GM23248 (cell line): ENCODE data around the gene SLC6A11. TPM values are rescaled to one million over a fixed set of nuclear protein-coding genes. Genes with fewer than 3 reads are reported as not detected.

Experiments used
- DNase-seq: peaks from one replicate; pipeline ENCODE4 v3.0.0-alpha.2; 2015
- H2AFZ ChIP-seq: fragments of 200-600 bp; sonication (generic); 2 replicates; pipeline ENCODE4 v1.6.1; 2016; ENCODE audit warnings: antibody characterized with exemption
- H3F3A ChIP-seq: fragments of 200-600 bp; sonication (generic); 2 replicates; pipeline ENCODE4 v1.6.1; 2016; ENCODE audit warnings: mild to moderate bottlenecking, antibody characterized with exemption, mixed run types; ENCODE audit not compliant: insufficient read depth
- H3K27ac ChIP-seq: fragments of 200-600 bp; sonication (generic); 2 replicates; pipeline ENCODE4 v1.5.1; 2016; ENCODE audit warnings: mild to moderate bottlenecking
- H3K27me3 ChIP-seq: fragments of 200-600 bp; sonication (generic); replicated peaks from 2 replicates; pipeline ENCODE4 v1.6.1; 2016; ENCODE audit warnings: mild to moderate bottlenecking; ENCODE audit not compliant: insufficient read depth
- H3K36me3 ChIP-seq: fragments of 200-600 bp; sonication (generic); 2 replicates; pipeline ENCODE4 v1.6.1; 2016; ENCODE audit warnings: low read depth, mild to moderate bottlenecking
- H3K4me1 ChIP-seq: fragments of 200-600 bp; sonication (generic); 2 replicates; pipeline ENCODE4 v1.6.1; 2016; ENCODE audit warnings: mild to moderate bottlenecking; ENCODE audit not compliant: insufficient read depth
- H3K4me2 ChIP-seq: fragments of 200-600 bp; sonication (generic); one replicate; pipeline ENCODE4 v1.6.1; 2016; ENCODE audit warnings: mild to moderate bottlenecking; ENCODE audit not compliant: unreplicated experiment
- H3K4me3 ChIP-seq: fragments of 200-600 bp; sonication (generic); 2 replicates; pipeline ENCODE4 v1.5.1; 2016; ENCODE audit warnings: mild to moderate bottlenecking
- H3K79me2 ChIP-seq: fragments of 200-600 bp; sonication (generic); 2 replicates; pipeline ENCODE4 v1.6.1; 2016; ENCODE audit warnings: mild to moderate bottlenecking; ENCODE audit not compliant: insufficient read depth
- H3K9ac ChIP-seq: fragments of 200-600 bp; sonication (generic); 2 replicates; pipeline ENCODE4 v1.6.1; 2016; ENCODE audit warnings: mild to moderate bottlenecking
- H3K9me2 ChIP-seq: fragments of 200-600 bp; sonication (generic); 2 replicates; pipeline ENCODE4 v1.6.1; 2016; ENCODE audit warnings: mixed run types, mild to moderate bottlenecking, moderate library complexity; ENCODE audit not compliant: insufficient read depth
- H3K9me3 ChIP-seq: fragments of 200-600 bp; sonication (generic); one replicate; pipeline ENCODE4 v1.6.1; 2017; ENCODE audit warnings: low read depth
- H4K20me1 ChIP-seq: fragments of 200-600 bp; sonication (generic); 2 replicates; pipeline ENCODE4 v1.6.0; 2016; ENCODE audit not compliant: insufficient read depth
- EZH2 ChIP-seq: fragments of 200-600 bp; sonication (generic); IDR thresholded peaks from 2 replicates; pipeline ENCODE4 v1.6.1; 2018; ENCODE audit warnings: antibody characterized with exemption, mild to moderate bottlenecking; ENCODE audit not compliant: insufficient read depth, poor library complexity, severe bottlenecking
- EZH2phosphoT487 ChIP-seq: fragments of 200-600 bp; sonication (generic); IDR thresholded peaks from 2 replicates; pipeline ENCODE4 v1.6.1; 2018; ENCODE audit warnings: antibody characterized with exemption, moderate library complexity, mild to moderate bottlenecking, low read depth; ENCODE audit not compliant: insufficient read depth
- WGBS, 2 experiments: methylation state at CpG; one replicate each; pipeline ENCODE4 v1.1.6; 2015 to 2017; ENCODE audit warnings: low lambda C conversion rate in 2 of 2, low coverage in 1 of 2; ENCODE audit errors: missing lambda C conversion rate in 2 of 2; 5-methylcytosine and 5-hydroxymethylcytosine counted together
- in situ Hi-C: fragments of 300-500 bp; cut with MboI; formaldehyde crosslinking; loops from 2 replicates; pipeline ENCODE4 v1.15.0; 2020
- polyA plus RNA-seq: library from polyadenylated mRNA; unstranded; fragments of >200 nt; fragmentation: Nextera tagmentation; extraction: Ambion mirVana; gene quantifications from 2 replicates; pipeline ENCODE4 v1.2.1, GENCODE V29; 2016
- total RNA-seq: library from RNA; depleted of rRNA; stranded (reverse); fragments of >200 nt; shearing (Covaris generic); gene quantifications from 2 replicates; pipeline ENCODE4 v1.2.3, GENCODE V29; 2014

The SLC6A11 gene
- total and polyA plus RNA-seq, 2 experiments from 2014 or later, result not detected

DNA sequence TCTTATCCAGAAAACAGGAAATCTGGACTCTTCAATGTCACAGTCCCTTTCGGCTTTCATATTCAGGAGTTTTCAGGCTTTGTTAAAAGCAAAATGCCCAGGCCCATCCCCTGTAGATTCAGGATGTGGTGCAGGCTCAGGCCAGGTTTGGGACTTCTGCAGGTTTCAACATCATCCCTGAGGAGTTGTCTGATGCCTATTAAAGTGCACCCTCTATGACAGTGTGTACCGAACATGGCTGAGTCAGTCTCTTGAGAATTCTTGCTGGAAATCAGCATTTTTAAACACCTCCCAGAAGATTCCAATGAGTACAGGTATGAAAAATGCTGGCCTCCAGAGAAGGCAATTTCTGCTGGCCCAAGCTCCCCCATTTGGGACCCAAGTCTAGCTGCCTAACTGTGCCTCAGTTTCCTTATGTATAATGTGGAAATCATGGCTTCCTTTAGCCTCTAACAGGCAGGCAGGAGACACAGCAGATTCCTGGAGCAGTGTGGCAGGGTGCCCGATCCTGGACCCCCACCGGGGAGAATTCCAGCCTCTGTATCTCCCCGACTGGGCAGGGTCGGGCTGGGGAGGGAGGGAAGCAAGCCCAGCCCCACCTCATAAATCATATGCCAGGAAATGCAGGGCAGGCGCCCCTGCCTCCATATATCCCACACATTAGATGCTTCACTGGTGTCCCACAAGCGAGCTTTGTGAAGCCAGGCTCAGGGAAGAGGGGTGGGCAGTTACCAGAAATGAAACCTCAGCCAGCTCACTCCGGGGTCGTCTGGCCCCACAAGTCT, 44.4 kb upstream of the SLC6A11 start:
- H3K4me2 ChIP-seq, result no peak overlapping the region
- in situ Hi-C loops, result loop anchor here (25.0 kb wide), 1 partner anchor 566 kb away; no protein-coding TSS in a partner anchor
- 16 to 19% methylated on average over 9 to 10 of the region's 10 CpGs for WGBS, 2 experiments

DNA sequence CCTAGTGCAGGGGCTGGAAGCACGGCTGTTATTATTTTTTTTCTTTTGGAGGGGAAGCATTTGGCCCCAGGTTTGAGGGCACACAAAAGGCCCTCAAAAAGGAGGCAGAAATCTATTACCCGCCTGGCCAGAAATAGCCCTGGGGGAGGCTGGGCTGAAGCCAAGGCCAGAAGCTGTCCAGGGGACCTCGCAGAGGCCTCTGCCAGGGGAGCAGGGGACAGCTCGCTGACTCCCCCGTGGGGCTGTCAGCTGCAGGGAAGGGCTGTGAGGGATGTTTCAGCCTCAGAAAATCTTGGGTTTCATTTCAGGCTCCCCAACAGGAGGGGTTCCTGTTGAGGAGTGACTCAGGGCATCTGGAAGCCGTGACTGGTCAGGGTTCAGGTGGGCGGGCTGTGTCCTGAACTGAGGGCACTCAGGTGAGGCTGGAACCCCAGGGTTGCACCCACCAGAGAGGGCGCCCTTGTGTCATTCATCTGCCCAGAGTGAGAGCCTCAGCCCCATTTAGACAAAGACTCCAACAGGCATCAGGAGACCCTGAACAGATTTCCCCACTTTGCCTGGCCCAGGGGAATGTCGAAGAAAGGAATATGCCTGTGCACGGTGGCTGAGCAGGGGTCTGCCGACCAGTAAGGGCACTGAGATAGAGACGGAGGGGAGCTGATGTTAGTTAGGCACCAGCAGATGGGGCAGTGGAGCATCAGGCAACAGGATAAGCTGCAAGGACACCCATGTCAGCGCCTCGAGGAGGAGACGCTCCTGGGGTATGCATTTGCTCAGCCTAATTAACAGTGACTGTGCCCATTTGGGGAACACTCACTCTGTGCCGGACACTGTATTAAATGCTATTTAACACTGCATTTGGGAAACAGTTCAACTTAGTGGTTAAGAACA, 43.5 kb upstream of the SLC6A11 start:
- Histone ChIP-seq H3K27me3 (0 out of 2 replicates have a peak, but pooled peaks cover 3% of the 10 kb centered on the region), H3K4me3 (no peak overlapping the region), H3K9me3 (no peaks in the 10 kb centered on the region), H3K9ac (no peak overlapping the region), H3K27ac (no peak overlapping the region), H3K36me3 (no peaks in the 10 kb centered on the region), H3K4me2 (no peak overlapping the region), H3K4me1 (no peaks in the 10 kb centered on the region), H3K79me2 (no peaks in the 10 kb centered on the region), H4K20me1 (no peaks in the 10 kb centered on the region), H3F3A (no peaks in the 10 kb centered on the region), H2AFZ (no peak overlapping the region), H3K9me2 (no peaks in the 10 kb centered on the region)
- TF ChIP-seq EZH2 (no peak), EZH2phosphoT487 (no peak)
- DNase-seq, result peak; percentile 13
- in situ Hi-C loops, result loop anchor here (25.0 kb wide), 1 partner anchor 565 kb away; no protein-coding TSS in a partner anchor
- WGBS, 2 experiments, result 31 to 36% methylated on average over 16 of the region's 16 CpGs

More for the DNA sequence above, 44.4 kb upstream of the SLC6A11 start:
- H3K36me3 ChIP-seq, result no peaks in the 10 kb centered on the region
- no peaks in the 10 kb centered on the region for H3K9me3 ChIP-seq
- TF ChIP-seq EZH2phosphoT487 (no peak), EZH2 (no peak)
- H3K27me3 ChIP-seq, result 0 out of 2 replicates have a peak, but pooled peaks cover 3% of the 10 kb centered on the region
- H3K9ac ChIP-seq, result no peak overlapping the region
- no peak overlapping the region for H2AFZ ChIP-seq
- no peak overlapping the region for H3K27ac ChIP-seq
- H3K79me2 ChIP-seq, result no peaks in the 10 kb centered on the region
- no peaks in the 10 kb centered on the region for H4K20me1 ChIP-seq
- no peak overlapping the region for H3K4me3 ChIP-seq
- H3F3A ChIP-seq, result no peaks in the 10 kb centered on the region
- DNase-seq, result no peak
- H3K9me2 ChIP-seq, result no peaks in the 10 kb centered on the region
- H3K4me1 ChIP-seq, result no peaks in the 10 kb centered on the region

DNA sequence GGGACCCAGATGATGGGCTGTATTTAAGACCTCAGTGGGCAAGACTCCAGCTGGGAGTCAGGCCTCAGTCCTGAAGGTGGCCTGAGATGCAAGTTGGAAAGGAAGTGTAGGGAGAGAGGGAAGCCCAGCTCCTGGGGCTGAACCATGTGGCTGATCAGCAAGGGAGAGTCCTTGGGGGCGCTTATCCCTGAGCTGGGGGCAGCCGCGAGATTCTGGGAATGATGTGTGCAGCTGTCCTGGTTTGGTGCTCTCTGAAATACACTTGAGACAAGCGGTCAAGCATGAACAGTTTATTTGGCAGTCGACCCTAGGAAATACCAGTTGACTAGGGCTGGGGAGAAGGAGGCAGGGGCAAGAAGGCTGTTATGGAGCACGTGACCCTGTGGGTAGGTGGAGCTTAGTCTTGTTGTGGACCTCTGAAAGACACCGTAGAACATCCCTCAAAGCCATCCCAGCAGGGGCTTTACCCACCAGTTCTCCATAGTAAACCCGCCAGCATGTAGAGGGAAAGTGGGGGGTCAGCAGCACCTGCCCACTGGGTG, 41.8 kb upstream of the SLC6A11 start:
- no peaks in the 10 kb centered on the region for H3K9me2 ChIP-seq
- H3K4me3 ChIP-seq, result no peak overlapping the region
- no peak overlapping the region for H3K27ac ChIP-seq
- TF ChIP-seq EZH2 (no peak), EZH2phosphoT487 (no peak)
- no peak overlapping the region for H2AFZ ChIP-seq
- H3F3A ChIP-seq, result no peaks in the 10 kb centered on the region
- no peak for DNase-seq
- H4K20me1 ChIP-seq, result no peaks in the 10 kb centered on the region
- H3K36me3 ChIP-seq, result no peaks in the 10 kb centered on the region
- 0 out of 2 replicates have a peak, but pooled peaks cover 3% of the 10 kb centered on the region for H3K27me3 ChIP-seq
- no peaks in the 10 kb centered on the region for H3K4me1 ChIP-seq
- no peaks in the 10 kb centered on the region for H3K9me3 ChIP-seq
- in situ Hi-C loops, result loop anchor here (25.0 kb wide), 1 partner anchor 563 kb away; no protein-coding TSS in a partner anchor
- H3K79me2 ChIP-seq, result no peaks in the 10 kb centered on the region
- no peak overlapping the region for H3K4me2 ChIP-seq
- 42 to 43% methylated on average over 8 of the region's 8 CpGs for WGBS, 2 experiments
- no peak overlapping the region for H3K9ac ChIP-seq

DNA sequence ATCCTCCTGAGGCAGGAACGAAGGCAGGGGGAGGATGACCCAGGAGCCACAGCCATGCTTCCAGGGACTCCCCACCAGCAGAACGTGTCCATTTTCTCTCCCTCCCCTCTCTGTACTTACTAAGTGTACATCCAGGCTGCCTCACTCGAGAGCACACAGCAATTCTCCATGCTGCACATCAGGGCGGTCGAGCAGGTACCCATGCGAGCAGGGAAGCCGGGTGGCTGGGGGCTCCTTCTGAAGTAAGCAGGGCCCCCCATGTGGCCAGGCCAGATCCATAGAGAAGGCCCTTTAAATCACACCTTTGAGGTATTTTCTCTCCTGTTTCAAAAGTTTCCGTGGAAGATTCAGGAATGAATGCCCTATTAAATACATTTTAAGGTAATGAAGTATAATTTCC, 41.2 kb upstream of the SLC6A11 start:
- TF ChIP-seq EZH2phosphoT487 (no peak), EZH2 (no peak)
- in situ Hi-C loops, result loop anchor here (25.0 kb wide), 1 partner anchor 562 kb away; no protein-coding TSS in a partner anchor
- no peak overlapping the region for H2AFZ ChIP-seq

More for the DNA sequence above, 41.2 kb upstream of the SLC6A11 start:
- Histone ChIP-seq H3K4me3 (no peak overlapping the region), H3K9me3 (no peaks in the 10 kb centered on the region), H3F3A (no peaks in the 10 kb centered on the region), H3K9me2 (no peaks in the 10 kb centered on the region), H3K79me2 (no peaks in the 10 kb centered on the region), H3K27me3 (0 out of 2 replicates have a peak, but pooled peaks cover 2% of the 10 kb centered on the region), H3K27ac (no peak overlapping the region), H3K4me1 (no peaks in the 10 kb centered on the region), H3K9ac (no peak overlapping the region), H3K4me2 (no peak overlapping the region), H3K36me3 (no peaks in the 10 kb centered on the region), H4K20me1 (no peaks in the 10 kb centered on the region)
- DNase-seq, result no peak
- WGBS, 2 experiments, result 38 to 39% methylated on average over 7 to 8 of the region's 8 CpGs
